ENCODE results near the gene BARHL2. TPM values are rescaled to one million over a fixed set of nuclear protein-coding genes. Genes with fewer than 3 reads are reported as not detected.

The BARHL2 gene
- total RNA-seq, 1 experiment from 2014 or later, result not detected

DNA sequence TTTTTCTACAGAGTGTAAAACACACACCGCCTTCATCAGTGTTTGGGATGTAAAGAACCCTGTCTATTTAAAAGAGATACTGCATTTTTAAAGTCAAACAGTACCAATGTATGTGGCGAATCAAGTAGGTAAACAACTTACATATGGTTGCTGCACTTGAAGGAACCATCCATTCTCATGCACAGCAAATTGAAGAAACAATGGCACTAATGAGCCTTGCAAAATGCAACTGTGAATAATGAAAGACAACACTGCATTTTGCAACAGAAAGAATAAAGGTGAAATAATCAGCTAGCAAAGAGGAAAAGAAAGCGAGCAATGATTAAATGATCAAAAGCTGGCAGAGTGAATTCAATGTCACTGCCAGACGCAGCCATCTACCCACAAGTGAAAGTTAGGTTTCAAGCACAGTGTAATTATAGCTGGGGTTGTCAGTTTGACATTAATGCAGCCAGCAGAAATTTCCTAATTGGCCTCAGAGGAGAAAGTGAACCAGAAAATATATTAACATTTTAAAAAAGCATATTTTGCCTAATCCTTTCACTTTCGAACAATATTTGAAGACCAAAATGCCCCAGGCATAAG lies 10.9 kb upstream of the BARHL2 start:
- Mint-ChIP-seq H3K27me3 (ENCODE audit: low read depth) (peaks cover 100% of the 10 kb centered on the region), H3K4me3 (peak overlapping the region; percentile 64), H3K4me1 (peaks cover 62% of the 10 kb centered on the region), H3K27ac (no peak overlapping the region), H3K36me3 (no peaks in the 10 kb centered on the region), H3K9me3 (no peaks in the 10 kb centered on the region)
- POLR2A ChIA-PET, result interaction anchor here (0.6 kb wide), 1 partner anchor 1132 kb away, joined by 5 read pairs; no protein-coding TSS in a partner anchor
- CTCF ChIA-PET, result interaction anchor here (1.0 to 10.7 kb wide), 8 partner anchors 9 to 437 kb away, joined by 3 to 220 read pairs (median 10); no protein-coding TSS in a partner anchor
- ATAC-seq (no peak), DNase-seq (ENCODE audit: low spot score) (no peak)
- TF ChIP-seq FOXK1 (CRISPR knock-in tag; IDR thresholded peaks at IDR 0.05) (0 out of 2 replicates have a peak, but pooled peaks have one; percentile 25), ARID4B (CRISPR knock-in tag; IDR thresholded peaks at IDR 0.05; ENCODE audit: borderline replicate concordance) (no peak), FOXP4 (CRISPR knock-in tag; IDR thresholded peaks at IDR 0.05) (peak; percentile 66; the same call in 1 of the 2 replicates)
- TF ChIP-seq, protein P1, sequence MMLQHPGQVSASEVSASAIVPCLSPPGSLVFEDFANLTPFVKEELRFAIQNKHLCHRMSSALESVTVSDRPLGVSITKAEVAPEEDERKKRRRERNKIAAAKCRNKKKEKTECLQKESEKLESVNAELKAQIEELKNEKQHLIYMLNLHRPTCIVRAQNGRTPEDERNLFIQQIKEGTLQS (CRISPR knock-in tag; conservative IDR thresholded peaks at IDR 0.05), result no peak

GRCh38 chr1:90726986-90727480 lies 9.9 kb upstream of the BARHL2 start:
- TF ChIP-seq FOXK1 (CRISPR knock-in tag; IDR thresholded peaks at IDR 0.05) (0 out of 2 replicates have a peak, but pooled peaks have one; percentile 1), IRF1 (CRISPR knock-in tag; IDR thresholded peaks at IDR 0.05) (no peak)
- Mint-ChIP-seq H3K4me3 (peak overlapping the region; percentile 73), H3K36me3 (no peaks in the 10 kb centered on the region), H3K9me3 (no peaks in the 10 kb centered on the region), H3K4me1 (peaks cover 65% of the 10 kb centered on the region), H3K27ac (no peak overlapping the region), H3K27me3 (ENCODE audit: low read depth) (peaks cover 100% of the 10 kb centered on the region)
- no peak for DNase-seq (ENCODE audit: low spot score)
- peak; percentile 2; the same call in 1 of the 2 replicates for ATAC-seq
- CTCF ChIA-PET, result interaction anchor here (1.1 to 10.7 kb wide), 9 partner anchors 8 to 438 kb away, joined by 3 to 220 read pairs (median 6); no protein-coding TSS in a partner anchor
- POLR2A ChIA-PET, result interaction anchor here (0.6 kb wide), 1 partner anchor 1133 kb away, joined by 5 read pairs; no protein-coding TSS in a partner anchor

DNA sequence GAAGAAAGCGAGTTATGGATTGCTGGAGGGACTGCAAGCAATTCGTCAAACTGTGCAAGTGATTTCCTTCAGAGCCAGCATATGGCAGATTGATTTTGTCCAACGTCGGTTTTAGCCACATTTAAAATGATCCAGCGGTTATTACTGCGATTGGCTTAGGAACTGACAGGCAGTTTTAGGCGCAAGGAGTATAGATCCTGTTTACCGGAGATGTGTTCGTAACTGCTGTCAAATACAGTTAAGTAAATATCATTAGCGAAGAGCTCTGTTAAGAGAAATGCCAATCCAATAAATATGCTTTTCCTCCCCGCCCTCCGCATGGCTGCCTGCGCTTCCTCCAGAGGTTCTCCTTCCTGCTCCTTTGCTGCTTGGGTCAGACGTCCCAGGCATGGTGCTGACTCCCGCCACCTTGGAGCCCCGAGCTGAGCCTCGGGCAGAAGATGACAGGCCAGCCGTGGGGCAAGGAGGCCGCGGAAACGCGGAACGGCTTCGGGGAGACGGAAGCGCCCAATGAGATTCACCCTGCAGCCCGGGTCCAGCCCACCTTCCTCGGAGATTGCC lies 9.4 kb upstream of the BARHL2 start:
- Mint-ChIP-seq H3K27me3 (ENCODE audit: low read depth) (peaks cover 100% of the 10 kb centered on the region), H3K9me3 (no peaks in the 10 kb centered on the region), H3K4me3 (peak overlapping the region; percentile 73), H3K27ac (no peak overlapping the region), H3K4me1 (peaks cover 69% of the 10 kb centered on the region), H3K36me3 (no peaks in the 10 kb centered on the region)
- DNase-seq (ENCODE audit: low spot score) (no peak), ATAC-seq (no peak)
- POLR2A ChIA-PET, result no interaction called here
- CTCF ChIA-PET, result interaction anchor here (0.6 to 10.7 kb wide), 11 partner anchors 7 to 439 kb away, joined by 3 to 220 read pairs (median 5); no protein-coding TSS in a partner anchor
- TF ChIP-seq, protein P2, sequence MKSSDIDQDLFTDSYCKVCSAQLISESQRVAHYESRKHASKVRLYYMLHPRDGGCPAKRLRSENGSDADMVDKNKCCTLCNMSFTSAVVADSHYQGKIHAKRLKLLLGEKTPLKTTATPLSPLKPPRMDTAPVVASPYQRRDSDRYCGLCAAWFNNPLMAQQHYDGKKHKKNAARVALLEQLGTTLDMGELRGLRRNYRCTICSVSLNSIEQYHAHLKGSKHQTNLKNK (CRISPR knock-in tag; IDR thresholded peaks at IDR 0.05), result no peak
- TF ChIP-seq ZNF263 (CRISPR knock-in tag; IDR thresholded peaks at IDR 0.05; ENCODE audit: low read depth) (no peak), KAT7 (CRISPR knock-in tag; IDR thresholded peaks at IDR 0.05; ENCODE audit: borderline replicate concordance) (no peak), MAX (CRISPR knock-in tag; IDR thresholded peaks at IDR 0.05) (no peak), E2F5 (CRISPR knock-in tag; IDR thresholded peaks at IDR 0.05) (no peak), ZNF281 (CRISPR knock-in tag; IDR thresholded peaks at IDR 0.05) (no peak), FOXK1 (CRISPR knock-in tag; IDR thresholded peaks at IDR 0.05) (0 out of 2 replicates have a peak, but pooled peaks have one; percentile 11), ZBTB21 (CRISPR knock-in tag; IDR thresholded peaks at IDR 0.05; ENCODE audit: borderline replicate concordance) (no peak), OVOL2 (CRISPR knock-in tag; IDR thresholded peaks at IDR 0.05; ENCODE audit: borderline replicate concordance) (no peak), TEAD4 (CRISPR knock-in tag; IDR thresholded peaks at IDR 0.05) (no peak)
